ENCODE results near the gene UNK. TPM values are rescaled to one million over a fixed set of nuclear protein-coding genes. Genes with fewer than 3 reads are reported as not detected.

The UNK gene
- total and polyA plus RNA-seq, 2 of the 13 experiments (the other 11 are each of a cell fraction or from before 2014, with no cell fraction given), result 31.6 to 33.0 TPM

DNA sequence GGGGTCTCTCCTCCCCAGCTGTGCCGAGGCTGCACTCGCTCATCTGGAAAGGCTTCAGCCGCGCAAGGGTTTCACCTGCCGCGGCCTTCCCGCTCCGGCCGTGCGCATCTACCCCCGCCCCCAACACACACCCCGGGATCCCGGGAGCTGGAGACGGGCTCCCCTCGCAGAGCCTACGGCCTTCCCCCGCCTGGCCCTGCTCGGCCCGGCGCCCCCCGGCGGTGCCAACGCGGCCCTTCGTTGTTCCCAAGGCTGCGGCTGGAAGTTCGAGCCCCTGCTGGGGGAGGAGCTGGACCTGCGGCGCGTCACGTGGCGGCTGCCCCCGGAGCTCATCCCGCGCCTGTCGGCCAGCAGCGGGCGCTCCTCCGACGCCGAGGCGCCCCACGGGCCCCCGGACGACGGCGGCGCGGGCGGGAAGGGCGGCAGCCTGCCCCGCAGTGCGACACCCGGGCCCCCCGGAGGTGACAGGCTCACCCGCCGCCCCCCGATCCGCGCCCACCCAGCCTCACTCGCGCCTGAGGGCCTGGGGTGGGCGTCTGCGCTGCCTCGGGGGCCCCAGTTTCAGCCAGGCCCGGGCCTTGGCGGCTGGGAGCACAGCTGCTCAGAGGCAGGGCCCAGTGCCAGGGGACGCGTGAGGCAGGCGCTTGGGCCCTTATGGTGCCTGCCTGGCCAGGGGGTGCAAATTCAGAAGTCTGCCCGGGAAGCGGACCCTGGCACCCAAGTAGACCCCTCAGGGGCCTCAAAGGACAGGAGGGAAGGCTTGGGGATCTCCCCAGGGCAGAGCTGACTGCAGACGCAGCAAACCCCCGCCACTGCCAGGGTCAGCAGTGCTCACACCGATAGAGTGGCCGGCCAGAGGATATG, 30.9 kb upstream of the UNK start (continued):
- TF ChIP-seq IRX3 (CRISPR knock-in tag; IDR thresholded peaks at IDR 0.05; ENCODE audit: borderline replicate concordance, low read depth) (peak; percentile 98), CEBPG (CRISPR knock-in tag; IDR thresholded peaks at IDR 0.05) (peak; percentile 14; the same call in 1 of the 2 replicates), KAT8 (CRISPR knock-in tag; IDR thresholded peaks at IDR 0.05) (no peak), YY1 (IDR thresholded peaks at IDR 0.05; ENCODE audit: insufficient read depth, insufficient replicate concordance, low read depth, low read length) (peak; percentile 81), ZNF678 (CRISPR knock-in tag; IDR thresholded peaks at IDR 0.05) (no peak; the same call in 1 of the 2 replicates), SALL2 (CRISPR knock-in tag; IDR thresholded peaks at IDR 0.05) (peak; percentile 96; the same call in 1 of the 2 replicates), KMT2B (CRISPR knock-in tag; IDR thresholded peaks at IDR 0.05) (peak; percentile 40; the same call in 1 of the 2 replicates), EEA1 (CRISPR knock-in tag; IDR thresholded peaks at IDR 0.05; ENCODE audit: borderline replicate concordance) (peak; percentile 84; the same call in 1 of the 2 replicates), MTF1 (CRISPR knock-in tag; IDR thresholded peaks at IDR 0.05) (peak; percentile 37; the same call in 1 of the 2 replicates)
- TF ChIP-seq, protein P1, sequence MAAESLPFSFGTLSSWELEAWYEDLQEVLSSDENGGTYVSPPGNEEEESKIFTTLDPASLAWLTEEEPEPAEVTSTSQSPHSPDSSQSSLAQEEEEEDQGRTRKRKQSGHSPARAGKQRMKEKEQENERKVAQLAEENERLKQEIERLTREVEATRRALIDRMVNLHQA (CRISPR knock-in tag; IDR thresholded peaks at IDR 0.05), result no peak
- TF ChIP-seq, protein P2, sequence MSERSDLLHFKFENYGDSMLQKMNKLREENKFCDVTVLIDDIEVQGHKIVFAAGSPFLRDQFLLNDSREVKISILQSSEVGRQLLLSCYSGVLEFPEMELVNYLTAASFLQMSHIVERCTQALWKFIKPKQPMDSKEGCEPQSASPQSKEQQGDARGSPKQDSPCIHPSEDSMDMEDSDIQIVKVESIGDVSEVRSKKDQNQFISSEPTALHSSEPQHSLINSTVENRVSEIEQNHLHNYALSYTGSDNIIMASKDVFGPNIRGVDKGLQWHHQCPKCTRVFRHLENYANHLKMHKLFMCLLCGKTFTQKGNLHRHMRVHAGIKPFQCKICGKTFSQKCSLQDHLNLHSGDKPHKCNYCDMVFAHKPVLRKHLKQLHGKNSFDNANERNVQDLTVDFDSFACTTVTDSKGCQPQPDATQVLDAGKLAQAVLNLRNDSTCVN (CRISPR knock-in tag; IDR thresholded peaks at IDR 0.05; ENCODE audit: borderline replicate concordance), result 0 out of 2 replicates have a peak, but pooled peaks have one; percentile 38
- TF ChIP-seq, protein P3, sequence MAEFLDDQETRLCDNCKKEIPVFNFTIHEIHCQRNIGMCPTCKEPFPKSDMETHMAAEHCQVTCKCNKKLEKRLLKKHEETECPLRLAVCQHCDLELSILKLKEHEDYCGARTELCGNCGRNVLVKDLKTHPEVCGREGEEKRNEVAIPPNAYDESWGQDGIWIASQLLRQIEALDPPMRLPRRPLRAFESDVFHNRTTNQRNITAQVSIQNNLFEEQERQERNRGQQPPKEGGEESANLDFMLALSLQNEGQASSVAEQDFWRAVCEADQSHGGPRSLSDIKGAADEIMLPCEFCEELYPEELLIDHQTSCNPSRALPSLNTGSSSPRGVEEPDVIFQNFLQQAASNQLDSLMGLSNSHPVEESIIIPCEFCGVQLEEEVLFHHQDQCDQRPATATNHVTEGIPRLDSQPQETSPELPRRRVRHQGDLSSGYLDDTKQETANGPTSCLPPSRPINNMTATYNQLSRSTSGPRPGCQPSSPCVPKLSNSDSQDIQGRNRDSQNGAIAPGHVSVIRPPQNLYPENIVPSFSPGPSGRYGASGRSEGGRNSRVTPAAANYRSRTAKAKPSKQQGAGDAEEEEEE (CRISPR knock-in tag; IDR thresholded peaks at IDR 0.05; ENCODE audit: borderline replicate concordance), result no peak
- TF ChIP-seq, protein P4, sequence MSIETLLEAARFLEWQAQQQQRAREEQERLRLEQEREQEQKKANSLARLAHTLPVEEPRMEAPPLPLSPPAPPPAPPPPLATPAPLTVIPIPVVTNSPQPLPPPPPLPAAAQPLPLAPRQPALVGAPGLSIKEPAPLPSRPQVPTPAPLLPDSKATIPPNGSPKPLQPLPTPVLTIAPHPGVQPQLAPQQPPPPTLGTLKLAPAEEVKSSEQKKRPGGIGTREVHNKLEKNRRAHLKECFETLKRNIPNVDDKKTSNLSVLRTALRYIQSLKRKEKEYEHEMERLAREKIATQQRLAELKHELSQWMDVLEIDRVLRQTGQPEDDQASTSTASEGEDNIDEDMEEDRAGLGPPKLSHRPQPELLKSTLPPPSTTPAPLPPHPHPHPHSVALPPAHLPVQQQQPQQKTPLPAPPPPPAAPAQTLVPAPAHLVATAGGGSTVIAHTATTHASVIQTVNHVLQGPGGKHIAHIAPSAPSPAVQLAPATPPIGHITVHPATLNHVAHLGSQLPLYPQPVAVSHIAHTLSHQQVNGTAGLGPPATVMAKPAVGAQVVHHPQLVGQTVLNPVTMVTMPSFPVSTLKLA (IDR thresholded peaks at IDR 0.05), result no peak
- TF ChIP-seq, protein P5, sequence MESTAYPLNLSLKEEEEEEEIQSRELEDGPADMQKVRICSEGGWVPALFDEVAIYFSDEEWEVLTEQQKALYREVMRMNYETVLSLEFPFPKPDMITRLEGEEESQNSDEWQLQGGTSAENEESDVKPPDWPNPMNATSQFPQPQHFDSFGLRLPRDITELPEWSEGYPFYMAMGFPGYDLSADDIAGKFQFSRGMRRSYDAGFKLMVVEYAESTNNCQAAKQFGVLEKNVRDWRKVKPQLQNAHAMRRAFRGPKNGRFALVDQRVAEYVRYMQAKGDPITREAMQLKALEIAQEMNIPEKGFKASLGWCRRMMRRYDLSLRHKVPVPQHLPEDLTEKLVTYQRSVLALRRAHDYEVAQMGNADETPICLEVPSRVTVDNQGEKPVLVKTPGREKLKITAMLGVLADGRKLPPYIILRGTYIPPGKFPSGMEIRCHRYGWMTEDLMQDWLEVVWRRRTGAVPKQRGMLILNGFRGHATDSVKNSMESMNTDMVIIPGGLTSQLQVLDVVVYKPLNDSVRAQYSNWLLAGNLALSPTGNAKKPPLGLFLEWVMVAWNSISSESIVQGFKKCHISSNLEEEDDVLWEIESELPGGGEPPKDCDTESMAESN (CRISPR knock-in tag; conservative IDR thresholded peaks at IDR 0.05), result peak; percentile 90; the same call in 1 of the 2 replicates

Measured in HepG2 (cell line).